Fibroblast of lung (primary cell): ENCODE results near the gene GNG7.
"Not testable (repeated sequence)": the region's sequence is repeated elsewhere in the genome, so short reads cannot be mapped to it uniquely, and the experiment has no call there.

Experiments
- CTCF ChIP-seq, 2 donors: IDR thresholded peaks in 1 of 2; conservative IDR thresholded peaks in 1 of 2; 1 replicate in 1 of 2; 2 replicates in 1 of 2; pipeline ENCODE4 v1.5.1; 2011 to 2012; ENCODE audit warnings: low read length in 2 of 2, control low read depth in 1 of 2, inconsistent platforms in 1 of 2, low read depth in 1 of 2, mild to moderate bottlenecking in 1 of 2
- EZH2 ChIP-seq: IDR thresholded peaks from 2 replicates; pipeline ENCODE4 v1.5.1; 2012; ENCODE audit warnings: low read length, control low read depth, mild to moderate bottlenecking; ENCODE audit errors: missing control alignments

- TF ChIP-seq CTCF (conservative IDR thresholded peaks at IDR 0.05 in 1 of 2, IDR thresholded peaks at IDR 0.05 in 1 of 2; ENCODE audit: low read depth in 1 of 2, low read length in 2 of 2); EZH2: not testable (repeated sequence)
Measured at GRCh38 chr19:2463694-2464093, 238.8 kb downstream of the GNG7 start.
